GM23248 (cell line): ENCODE data around the gene SLC25A21.

Experiments used
- EZH2 ChIP-seq: fragments of 200-600 bp; sonication (generic); IDR thresholded peaks from 2 replicates; pipeline ENCODE4 v1.6.1; 2018; ENCODE audit warnings: antibody characterized with exemption, mild to moderate bottlenecking; ENCODE audit not compliant: insufficient read depth, poor library complexity, severe bottlenecking
- EZH2phosphoT487 ChIP-seq: fragments of 200-600 bp; sonication (generic); IDR thresholded peaks from 2 replicates; pipeline ENCODE4 v1.6.1; 2018; ENCODE audit warnings: antibody characterized with exemption, moderate library complexity, mild to moderate bottlenecking, low read depth; ENCODE audit not compliant: insufficient read depth

DNA sequence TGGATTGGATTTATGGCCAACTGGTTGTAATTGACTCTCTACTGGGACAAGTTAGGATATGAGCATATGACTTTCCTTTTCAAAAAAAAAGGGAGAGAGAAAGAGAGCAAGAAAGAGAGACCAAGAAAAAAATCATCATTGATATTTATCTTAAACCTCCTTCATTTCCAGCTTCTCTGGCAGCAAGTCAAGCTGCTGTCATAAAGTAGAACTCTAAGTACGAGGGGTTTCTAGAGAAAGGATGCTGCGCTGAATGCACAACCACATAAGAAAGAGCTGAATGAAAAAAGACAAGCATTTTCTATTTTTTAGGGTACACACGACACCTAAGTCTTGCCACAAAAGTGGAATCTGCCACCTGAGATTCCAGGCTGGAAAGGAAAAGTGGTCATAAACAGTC, 182.6 kb downstream of the SLC25A21 start:
- TF ChIP-seq EZH2, result no peak
- TF ChIP-seq EZH2phosphoT487, result no peak
